HAP-1 (cell line): ENCODE data around the gene CAMTA1.

Experiments used
- DNase-seq, 2 experiments: peaks; one replicate each; pipeline ENCODE4 v3.0.0-alpha.2; 2016 to 2020; ENCODE audit warnings: low spot score in 2 of 2
- H3K27me3 ChIP-seq: fragments of 250-450 bp; sonication (Bioruptor Pico); 2 replicates; pipeline ENCODE4 v1.5.1; 2020; ENCODE audit warnings: low read depth, mild to moderate bottlenecking, moderate library complexity
- H3K36me3 ChIP-seq: fragments of 250-450 bp; sonication (Bioruptor Pico); replicated peaks from 2 replicates; pipeline ENCODE4 v1.5.1; 2020; ENCODE audit warnings: mild to moderate bottlenecking
- H3K4me1 ChIP-seq: fragments of 250-450 bp; sonication (Bioruptor Pico); 2 replicates; pipeline ENCODE4 v1.5.1; 2020; ENCODE audit warnings: mild to moderate bottlenecking
- H3K4me3 ChIP-seq: fragments of 250-450 bp; sonication (Bioruptor Pico); 2 replicates; pipeline ENCODE4 v1.5.1; 2020; ENCODE audit warnings: mild to moderate bottlenecking, moderate library complexity
- H3K9me3 ChIP-seq: fragments of 250-450 bp; sonication (Bioruptor Pico); 2 replicates; pipeline ENCODE4 v1.5.1; 2020; ENCODE audit warnings: mild to moderate bottlenecking, moderate library complexity
- in situ Hi-C: fragments of 300-500 bp; cut with MboI; formaldehyde crosslinking; loops from 3 replicates; pipeline ENCODE4 v1.14.3; 2020; ENCODE audit warnings: low sequenced_read_pairs, inconsistent platforms, mixed read lengths

CAMTA1 gene

GRCh38 chr1:6986281-6986680, 201.0 kb downstream of the CAMTA1 start:
- Histone ChIP-seq H3K9me3 (no peaks in the 10 kb centered on the region), H3K4me1 (no peaks in the 10 kb centered on the region), H3K27me3 (0 out of 2 replicates have a peak, but pooled peaks cover 2% of the 10 kb centered on the region), H3K4me3 (no peak overlapping the region), H3K36me3 (no peaks in the 10 kb centered on the region)
- in situ Hi-C loops = no loop called here
- no peak for DNase-seq

DNA sequence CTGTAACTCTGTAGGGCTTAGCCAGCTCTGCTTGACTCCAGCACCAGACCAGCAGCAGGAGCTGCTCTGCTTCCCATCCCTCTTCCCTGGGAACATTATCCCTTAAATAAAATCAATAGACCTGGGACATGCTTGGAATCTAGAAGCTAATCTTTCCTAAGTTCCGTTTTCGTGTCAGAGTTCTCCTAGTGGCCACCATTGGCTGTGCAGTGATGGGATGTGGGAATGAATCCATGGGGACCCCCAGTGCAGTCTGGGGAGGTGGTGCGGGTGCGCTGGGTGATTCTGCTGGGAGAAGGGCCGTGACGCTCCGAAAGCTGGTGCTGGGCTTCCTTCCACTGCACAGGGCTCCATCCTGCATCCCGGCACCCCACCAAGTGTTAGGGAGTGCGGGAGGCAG, 202.7 kb downstream of the CAMTA1 start:
- in situ Hi-C loops = no loop called here
- no peak overlapping the region for H3K4me3 ChIP-seq
- H3K27me3 ChIP-seq = 0 out of 2 replicates have a peak, but pooled peaks cover 2% of the 10 kb centered on the region
- H3K36me3 ChIP-seq = no peaks in the 10 kb centered on the region
- no peaks in the 10 kb centered on the region for H3K9me3 ChIP-seq
- DNase-seq = no peak
- H3K4me1 ChIP-seq = no peaks in the 10 kb centered on the region

- Histone ChIP-seq H3K27me3 (0 out of 2 replicates have a peak, but pooled peaks cover 2% of the 10 kb centered on the region), H3K36me3 (no peaks in the 10 kb centered on the region), H3K4me1 (no peaks in the 10 kb centered on the region), H3K4me3 (no peak overlapping the region), H3K9me3 (no peaks in the 10 kb centered on the region)
- in situ Hi-C loops = no loop called here
- no peak for DNase-seq
Measured at GRCh38 chr1:6988796-6989195, 203.5 kb downstream of the CAMTA1 start.

DNA sequence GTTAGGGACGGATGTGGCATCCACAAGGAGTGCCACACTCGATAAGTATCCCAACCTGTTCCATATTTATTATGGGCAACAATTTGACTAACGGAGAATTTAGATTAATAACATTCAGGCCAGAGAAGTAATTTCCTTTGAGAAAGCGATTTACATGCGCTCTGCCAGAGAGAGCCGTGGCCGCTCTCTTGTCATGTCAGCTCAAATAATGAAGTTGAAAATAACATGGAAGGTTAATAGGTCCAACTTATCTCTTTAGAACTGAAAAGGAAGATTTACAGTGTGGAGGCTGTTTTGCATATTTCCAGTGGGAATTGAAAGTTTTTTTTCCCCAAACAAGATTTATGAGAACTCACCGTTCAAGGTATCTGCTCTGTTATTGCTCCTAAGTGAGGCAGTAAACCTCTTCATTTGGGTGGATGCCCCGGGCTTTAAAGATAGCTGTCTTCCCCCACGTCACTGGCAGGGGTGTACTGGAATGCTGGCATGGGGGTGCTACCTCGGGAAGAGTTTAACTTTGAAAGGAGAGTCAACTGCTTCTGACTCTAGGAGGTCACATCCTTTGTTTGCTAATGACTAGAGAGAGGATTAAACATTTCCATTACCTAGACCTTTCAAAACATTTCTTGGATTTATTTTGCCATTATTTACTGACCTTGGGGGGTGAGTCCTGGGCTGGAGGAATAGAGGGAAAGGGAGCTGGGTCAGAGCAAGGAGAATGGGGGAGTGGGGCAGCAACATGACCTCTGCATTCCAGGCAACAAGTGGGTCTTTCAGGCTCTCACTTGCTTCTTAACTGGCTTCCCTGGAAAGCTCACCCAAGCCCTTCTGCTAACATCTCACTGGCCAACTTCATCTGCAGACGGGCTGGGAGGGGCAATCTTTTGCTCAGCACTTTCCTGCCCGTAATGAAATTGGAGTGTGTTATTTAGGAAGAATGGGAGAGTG, 204.2 kb downstream of the CAMTA1 start:
- Histone ChIP-seq H3K4me3 (no peak overlapping the region), H3K36me3 (no peaks in the 10 kb centered on the region), H3K9me3 (no peaks in the 10 kb centered on the region), H3K27me3 (0 out of 2 replicates have a peak, but pooled peaks cover 2% of the 10 kb centered on the region), H3K4me1 (no peaks in the 10 kb centered on the region)
- in situ Hi-C loops = no loop called here
- DNase-seq = peak; percentile 3 to 9

DNA sequence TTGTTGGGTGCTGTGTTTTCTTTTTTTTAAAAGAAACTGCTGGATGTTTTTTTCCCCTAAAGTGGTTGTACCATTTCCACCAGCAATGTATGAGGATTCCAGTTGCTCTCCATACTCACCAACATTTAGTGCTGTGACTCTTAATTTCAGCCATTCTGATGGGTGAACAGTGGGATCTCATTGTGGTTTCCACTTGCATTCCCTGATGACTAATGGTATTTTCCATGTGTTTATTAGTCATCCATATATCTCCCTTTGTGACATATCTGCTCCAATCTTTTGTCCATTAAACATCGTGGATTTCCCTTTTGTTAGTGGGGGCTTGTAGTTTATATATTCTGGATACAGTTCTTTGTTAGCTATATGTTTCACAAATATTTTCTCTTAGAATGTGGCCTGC, 206.0 kb downstream of the CAMTA1 start:
- no peak for DNase-seq
- in situ Hi-C loops = no loop called here

DNA sequence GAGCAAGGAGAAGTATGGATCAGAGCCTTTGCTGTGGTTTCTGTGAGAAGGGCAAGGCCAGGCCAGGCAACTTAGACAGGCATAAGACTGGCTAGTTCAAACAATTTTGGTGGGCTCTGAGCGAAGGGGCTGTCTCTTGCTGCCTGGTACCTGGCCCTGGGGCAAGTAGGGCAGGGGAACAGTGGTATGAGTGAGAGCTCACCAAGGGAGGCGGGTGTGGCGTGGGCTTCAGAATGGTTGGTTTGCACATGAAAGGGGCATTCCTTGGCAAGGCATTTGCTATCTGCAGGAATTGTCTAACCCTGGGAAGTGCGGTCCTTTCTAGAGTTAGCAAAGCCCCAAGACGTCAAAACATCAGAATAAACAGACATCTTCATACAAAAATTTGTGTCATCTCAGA, 210.5 kb downstream of the CAMTA1 start:
- in situ Hi-C loops = no loop called here
- no peaks in the 10 kb centered on the region for H3K9me3 ChIP-seq
- no peaks in the 10 kb centered on the region for H3K36me3 ChIP-seq
- no peak overlapping the region for H3K4me3 ChIP-seq
- no peak for DNase-seq
- 0 out of 2 replicates have a peak, but pooled peaks cover 2% of the 10 kb centered on the region for H3K27me3 ChIP-seq
- no peaks in the 10 kb centered on the region for H3K4me1 ChIP-seq

More for the DNA sequence above, 206.0 kb downstream of the CAMTA1 start:
- Histone ChIP-seq H3K4me1 (no peaks in the 10 kb centered on the region), H3K4me3 (no peak overlapping the region), H3K36me3 (no peaks in the 10 kb centered on the region), H3K27me3 (no peaks in the 10 kb centered on the region), H3K9me3 (no peaks in the 10 kb centered on the region)

DNA sequence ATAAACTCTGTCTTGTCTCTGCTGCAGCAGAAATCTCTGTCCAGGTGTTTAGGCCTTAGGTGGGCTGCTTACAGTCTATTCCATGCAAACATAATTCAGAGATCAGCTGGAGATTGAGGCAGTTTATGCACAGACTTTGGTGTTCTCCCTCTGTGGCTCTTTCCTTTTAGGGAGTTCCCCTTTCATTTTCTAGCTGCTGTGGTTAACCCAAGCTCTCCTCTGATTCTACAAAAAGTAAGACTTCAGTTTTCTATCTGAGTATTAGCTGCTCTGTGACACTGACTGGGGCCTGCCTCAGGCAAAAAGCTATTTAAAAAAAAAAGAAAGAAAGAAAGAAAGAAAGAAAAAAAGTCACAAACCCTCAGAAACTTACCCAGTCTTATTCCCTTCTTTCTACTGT, 211.1 kb downstream of the CAMTA1 start:
- H3K9me3 ChIP-seq = no peaks in the 10 kb centered on the region
- H3K4me1 ChIP-seq = no peaks in the 10 kb centered on the region
- in situ Hi-C loops = no loop called here
- H3K36me3 ChIP-seq = no peaks in the 10 kb centered on the region
- 0 out of 2 replicates have a peak, but pooled peaks cover 2% of the 10 kb centered on the region for H3K27me3 ChIP-seq
- DNase-seq = no peak
- H3K4me3 ChIP-seq = no peak overlapping the region

DNA sequence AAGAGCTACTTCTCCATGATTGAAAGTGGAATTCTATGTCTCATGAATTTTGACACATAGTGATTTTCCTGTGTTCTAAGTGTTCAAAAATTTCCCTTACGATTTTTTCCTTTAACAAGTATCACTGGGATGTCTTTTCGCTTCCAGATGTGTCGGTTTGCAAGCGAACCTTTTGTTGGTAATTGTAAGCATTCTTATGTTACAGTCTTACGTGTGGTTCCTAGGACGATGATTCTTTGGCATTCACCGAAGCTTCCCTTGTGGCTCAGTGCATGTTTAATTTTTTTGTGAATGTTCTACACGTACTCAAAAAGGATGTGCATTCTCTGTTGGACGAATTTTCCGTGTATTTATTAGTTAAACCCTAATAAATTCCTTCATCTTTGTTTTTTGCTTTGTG, 211.6 kb downstream of the CAMTA1 start:
- DNase-seq = no peak
- no peaks in the 10 kb centered on the region for H3K4me1 ChIP-seq
- no peaks in the 10 kb centered on the region for H3K36me3 ChIP-seq
- in situ Hi-C loops = no loop called here
- H3K9me3 ChIP-seq = no peaks in the 10 kb centered on the region
- no peak overlapping the region for H3K4me3 ChIP-seq
- 0 out of 2 replicates have a peak, but pooled peaks cover 2% of the 10 kb centered on the region for H3K27me3 ChIP-seq

GRCh38 chr1:6998267-6998666, 213.0 kb downstream of the CAMTA1 start:
- in situ Hi-C loops = no loop called here

DNA sequence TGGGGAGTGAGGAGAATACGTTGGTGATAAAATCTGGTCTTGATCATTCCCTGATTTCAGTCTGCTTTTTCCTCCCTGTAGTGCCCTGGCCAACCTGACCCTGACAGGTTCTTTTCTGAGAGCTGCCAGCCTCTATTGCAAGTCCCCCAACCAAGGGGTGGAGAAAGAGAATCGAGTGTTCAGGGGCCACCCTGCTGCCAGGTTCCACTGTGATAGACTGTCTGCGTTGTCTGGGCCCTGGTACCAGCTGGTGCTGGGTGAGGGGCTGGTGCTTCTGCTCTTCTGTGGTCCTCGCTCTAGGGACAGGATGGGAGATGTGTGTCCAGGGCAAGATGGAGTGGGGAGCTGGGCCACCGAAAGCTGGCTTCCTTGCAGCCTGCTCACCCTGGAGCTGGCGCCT, 214.6 kb downstream of the CAMTA1 start:
- Histone ChIP-seq H3K36me3 (no peaks in the 10 kb centered on the region), H3K27me3 (0 out of 2 replicates have a peak, but pooled peaks cover 2% of the 10 kb centered on the region), H3K4me3 (no peak overlapping the region), H3K4me1 (no peaks in the 10 kb centered on the region), H3K9me3 (no peaks in the 10 kb centered on the region; the same call in 1 of the 2 replicates)
- in situ Hi-C loops = no loop called here
- no peak for DNase-seq

More at GRCh38 chr1:6998267-6998666, 213.0 kb downstream of the CAMTA1 start:
- Histone ChIP-seq H3K36me3 (no peaks in the 10 kb centered on the region), H3K4me1 (no peaks in the 10 kb centered on the region), H3K27me3 (0 out of 2 replicates have a peak, but pooled peaks cover 2% of the 10 kb centered on the region), H3K9me3 (no peaks in the 10 kb centered on the region), H3K4me3 (no peak overlapping the region)
- peak; percentile 39 to 57 for DNase-seq

DNA sequence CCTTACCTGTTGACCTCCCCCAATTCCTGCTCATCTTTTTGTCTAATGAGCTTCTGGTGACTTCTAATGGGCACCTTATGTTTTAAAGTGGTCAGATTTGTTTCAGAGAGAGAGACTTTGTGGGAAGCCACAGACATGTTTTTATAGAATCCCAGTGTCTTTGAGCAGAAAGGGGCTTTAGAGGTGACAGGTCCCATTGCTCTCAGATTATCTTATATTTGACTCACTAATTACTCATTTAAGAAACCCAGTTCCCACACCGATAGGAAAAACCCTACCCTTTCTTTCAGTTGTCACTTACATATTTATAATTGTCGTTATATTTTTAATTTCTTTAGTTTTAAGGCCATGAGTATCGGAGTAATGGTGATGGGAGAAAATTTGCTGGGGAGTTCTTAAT, 215.5 kb downstream of the CAMTA1 start:
- in situ Hi-C loops = no loop called here
- no peaks in the 10 kb centered on the region for H3K4me1 ChIP-seq
- no peak overlapping the region for H3K4me3 ChIP-seq
- H3K36me3 ChIP-seq = no peaks in the 10 kb centered on the region
- H3K27me3 ChIP-seq = 0 out of 2 replicates have a peak, but pooled peaks cover 2% of the 10 kb centered on the region
- H3K9me3 ChIP-seq = no peaks in the 10 kb centered on the region; the same call in 1 of the 2 replicates
- no peak for DNase-seq

DNA sequence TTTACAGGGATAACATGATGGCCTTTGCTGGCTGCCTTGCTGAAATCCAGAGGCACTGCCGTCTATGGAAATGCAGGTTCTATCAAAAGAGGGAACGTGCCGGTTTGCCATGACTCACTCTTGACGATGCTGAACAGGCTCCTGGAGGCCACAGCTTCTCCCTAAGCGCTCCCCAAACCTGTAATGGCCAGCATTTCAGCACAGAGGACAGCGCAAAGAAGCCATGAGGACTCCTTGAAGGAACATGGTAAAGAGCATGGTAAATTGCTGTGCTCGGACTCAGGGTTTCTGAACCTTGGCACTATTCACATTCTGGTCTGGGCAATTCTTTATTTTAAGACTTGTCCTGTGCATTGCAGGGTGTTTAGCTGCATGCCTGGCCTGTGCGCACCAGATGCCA, 217.5 kb downstream of the CAMTA1 start:
- no peaks in the 10 kb centered on the region for H3K27me3 ChIP-seq

DNA sequence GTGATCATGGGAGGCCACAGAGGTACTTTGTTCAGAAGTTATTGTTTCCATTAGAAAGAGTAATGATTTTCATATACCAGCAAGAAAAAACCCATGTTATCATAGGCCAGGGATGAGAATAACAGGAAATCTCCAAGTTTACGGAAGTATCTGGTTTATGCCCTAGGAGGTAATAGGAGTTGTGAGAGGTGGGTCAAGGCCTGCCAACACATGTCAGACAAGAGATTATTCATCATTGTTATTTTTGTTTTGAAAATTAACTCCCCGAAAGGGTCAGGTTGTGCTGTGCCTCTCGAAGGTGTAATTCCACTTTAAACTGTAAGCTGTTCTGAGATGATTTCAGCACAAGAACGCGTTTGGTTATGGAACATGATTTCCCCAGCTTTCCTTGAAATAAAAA, 218.4 kb downstream of the CAMTA1 start:
- Histone ChIP-seq H3K9me3 (no peaks in the 10 kb centered on the region; the same call in 1 of the 2 replicates), H3K36me3 (no peaks in the 10 kb centered on the region), H3K27me3 (peaks cover 6% of the 10 kb centered on the region), H3K4me1 (no peaks in the 10 kb centered on the region), H3K4me3 (no peak overlapping the region)
- in situ Hi-C loops = no loop called here
- no peak for DNase-seq

More for the DNA sequence above, 217.5 kb downstream of the CAMTA1 start:
- no peak overlapping the region for H3K4me3 ChIP-seq
- H3K4me1 ChIP-seq = no peaks in the 10 kb centered on the region
- H3K36me3 ChIP-seq = no peaks in the 10 kb centered on the region
- in situ Hi-C loops = no loop called here
- no peak for DNase-seq
- H3K9me3 ChIP-seq = no peaks in the 10 kb centered on the region; the same call in 1 of the 2 replicates

DNA sequence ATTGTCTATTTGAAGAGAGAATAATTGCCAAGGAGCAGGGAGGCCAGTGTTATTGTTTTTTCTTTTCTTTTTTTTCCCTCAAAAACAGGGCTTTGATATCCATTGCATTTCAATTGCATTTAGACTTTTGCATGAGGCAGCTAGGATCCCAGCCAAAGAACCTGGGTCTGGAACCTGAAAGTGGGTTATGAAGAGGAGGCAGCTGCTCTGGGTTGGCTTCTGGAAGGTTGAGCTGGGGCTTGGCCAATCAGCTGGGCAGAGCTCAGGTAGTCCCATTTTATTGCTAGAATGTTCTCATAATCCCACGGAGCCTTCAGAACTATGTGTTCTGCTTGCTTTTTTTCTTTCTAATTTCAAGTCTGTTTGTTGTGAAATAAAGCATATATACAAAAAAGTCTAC, 218.9 kb downstream of the CAMTA1 start:
- DNase-seq = no peak
- Histone ChIP-seq H3K9me3 (no peaks in the 10 kb centered on the region; the same call in 1 of the 2 replicates), H3K27me3 (peaks cover 9% of the 10 kb centered on the region), H3K4me3 (no peak overlapping the region), H3K36me3 (no peaks in the 10 kb centered on the region), H3K4me1 (no peaks in the 10 kb centered on the region)
- in situ Hi-C loops = no loop called here
